HG03521 (cell line): ENCODE data around the gene SH3PXD2A.
"Not testable (repeated sequence)": the region's sequence is repeated elsewhere in the genome, so short reads cannot be mapped to it uniquely, and the experiment has no call there.

ENCODE experiments used
- ATAC-seq: cut with Tn5 transposase; IDR thresholded peaks from one replicate; pipeline ENCODE4 v1.9.1; 2021; ENCODE audit warnings: mild to moderate bottlenecking, moderate library complexity; ENCODE audit not compliant: unreplicated experiment

Gene SH3PXD2A

GRCh38 chr10:103651783-103652476 is 203.4 kb downstream of the SH3PXD2A start:
- ATAC-seq = no peak

- no peak for ATAC-seq
Observed at GRCh38 chr10:103651333-103651732, 204.0 kb downstream of the SH3PXD2A start.

GRCh38 chr10:103649654-103650423 is 205.5 kb downstream of the SH3PXD2A start:
- no peak for ATAC-seq

- no peak for ATAC-seq
Observed at GRCh38 chr10:103648636-103649532, 206.5 kb downstream of the SH3PXD2A start.

GRCh38 chr10:103648251-103648635 is 207.1 kb downstream of the SH3PXD2A start:
- ATAC-seq = no peak

- ATAC-seq = no peak
Observed at GRCh38 chr10:103646304-103646703, 209.1 kb downstream of the SH3PXD2A start.

GRCh38 chr10:103645141-103646054 is 210.0 kb downstream of the SH3PXD2A start:
- ATAC-seq = no peak

- no peak for ATAC-seq
Observed at GRCh38 chr10:103643381-103643780, 212.0 kb downstream of the SH3PXD2A start.

GRCh38 chr10:103641326-103641725 is 214.1 kb downstream of the SH3PXD2A start:
- no peak for ATAC-seq

GRCh38 chr10:103640436-103641181 is 214.8 kb downstream of the SH3PXD2A start:
- ATAC-seq = no peak

- ATAC-seq = no peak
Observed at GRCh38 chr10:103638948-103639347, 216.4 kb downstream of the SH3PXD2A start.

GRCh38 chr10:103637927-103638557 is 217.3 kb downstream of the SH3PXD2A start:
- no peak for ATAC-seq

- no peak for ATAC-seq
Observed at GRCh38 chr10:103637011-103637410, 218.4 kb downstream of the SH3PXD2A start.

GRCh38 chr10:103636492-103636891 is 218.9 kb downstream of the SH3PXD2A start:
- no peak for ATAC-seq

- ATAC-seq = no peak
Observed at GRCh38 chr10:103635580-103635979, 219.8 kb downstream of the SH3PXD2A start.

- ATAC-seq = no peak
Observed at GRCh38 chr10:103633846-103634245, 221.5 kb downstream of the SH3PXD2A start.

GRCh38 chr10:103632871-103633270 is 222.5 kb downstream of the SH3PXD2A start:
- ATAC-seq = not testable (repeated sequence)

- ATAC-seq = no peak
Observed at GRCh38 chr10:103632247-103632642, 223.1 kb downstream of the SH3PXD2A start.

GRCh38 chr10:103630156-103630555 is 225.2 kb downstream of the SH3PXD2A start:
- ATAC-seq = no peak
